ENCODE data around the gene KLF15.

KLF15 gene

GRCh38 chr3:126306397-126306796, 50.8 kb downstream of the KLF15 start:
- no peak for DNase-seq (ENCODE audit: low read depth in 2 of 2)

- DNase-seq (ENCODE audit: low read depth in 2 of 2), result no peak
These were observed 51.8 kb downstream of the KLF15 start for GRCh38 chr3:126305427-126305826.

GRCh38 chr3:126304704-126305103, 52.5 kb downstream of the KLF15 start:
- no peak for DNase-seq (ENCODE audit: low read depth in 2 of 2)

- DNase-seq (ENCODE audit: low read depth in 2 of 2), result no peak
These were observed 52.9 kb downstream of the KLF15 start for GRCh38 chr3:126304291-126304690.

- no peak for DNase-seq (ENCODE audit: low read depth in 2 of 2)
These were observed 53.9 kb downstream of the KLF15 start for GRCh38 chr3:126303272-126303671.

GRCh38 chr3:126300761-126301481, 56.3 kb downstream of the KLF15 start:
- no peak for DNase-seq (ENCODE audit: low read depth in 2 of 2)

- no peak for DNase-seq (ENCODE audit: low read depth in 2 of 2)
These were observed 57.0 kb downstream of the KLF15 start for GRCh38 chr3:126300001-126300760.

GRCh38 chr3:126295407-126295939, 61.7 kb downstream of the KLF15 start:
- no peak for DNase-seq (ENCODE audit: low read depth in 2 of 2)

- DNase-seq (ENCODE audit: low read depth in 2 of 2), result no peak
These were observed 62.9 kb downstream of the KLF15 start for GRCh38 chr3:126294211-126294808.

GRCh38 chr3:126293370-126294082, 63.7 kb downstream of the KLF15 start:
- no peak for DNase-seq (ENCODE audit: low read depth in 2 of 2)
